Stimulated activated CD8-positive, alpha-beta memory T cell treated with anti-CD3 and anti-CD28 coated beads, Interleukin-4, amount 100 ng/mL, for 1 hour (primary cell): ENCODE results near the gene TNNT1.

Experiments
- DNase-seq, 2 donors: peaks; one replicate each; pipeline ENCODE4 v3.0.0-alpha.2; 2020; ENCODE audit warnings: low read depth in 2 of 2, low spot score in 1 of 2

The TNNT1 gene

GRCh38 chr19:55146078-55146704, 2.8 kb downstream of the TNNT1 start:
- DNase-seq, result no peak

GRCh38 chr19:55145232-55145631, 3.8 kb downstream of the TNNT1 start:
- no peak for DNase-seq

DNA sequence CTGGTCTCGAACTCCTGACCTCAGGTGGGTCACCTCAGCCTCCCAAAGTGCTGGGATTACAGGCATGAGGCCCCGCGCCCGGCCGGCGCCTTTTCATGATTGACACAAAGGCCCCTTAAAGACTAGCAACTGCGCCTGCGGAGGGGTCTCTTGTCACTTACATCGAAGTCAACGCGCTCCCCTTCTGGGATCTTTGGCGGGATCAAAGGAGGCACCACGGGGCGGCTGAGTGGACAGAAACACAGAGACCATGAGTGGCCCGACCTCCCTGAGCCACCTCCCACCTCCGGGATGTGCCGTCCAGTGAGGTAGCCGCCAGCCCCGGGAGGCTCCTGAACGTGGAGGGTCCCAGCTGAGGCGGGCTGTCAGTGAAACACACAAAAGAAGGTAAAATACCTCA, 7.3 kb downstream of the TNNT1 start:
- DNase-seq, result no peak

DNA sequence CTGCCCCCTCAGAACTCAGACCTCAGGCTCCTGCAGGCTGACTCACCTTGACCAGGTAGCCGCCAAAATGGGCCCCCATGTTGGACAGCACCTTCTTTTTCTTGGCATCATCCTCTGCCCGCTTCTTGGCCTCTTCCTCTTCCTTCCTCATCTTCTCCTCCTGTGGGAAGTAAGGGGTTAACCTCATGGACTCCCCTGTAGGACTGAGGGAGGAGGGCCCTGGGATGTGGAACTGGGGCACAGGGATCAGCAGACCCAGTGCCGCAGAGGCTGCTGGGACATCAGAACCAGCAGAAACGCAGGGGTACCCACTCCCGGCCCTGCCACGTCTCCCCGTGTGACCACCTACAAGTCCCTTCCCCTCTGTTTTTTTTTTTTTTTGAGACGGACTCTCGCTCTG, 11.1 kb downstream of the TNNT1 start:
- DNase-seq, result no peak

DNA sequence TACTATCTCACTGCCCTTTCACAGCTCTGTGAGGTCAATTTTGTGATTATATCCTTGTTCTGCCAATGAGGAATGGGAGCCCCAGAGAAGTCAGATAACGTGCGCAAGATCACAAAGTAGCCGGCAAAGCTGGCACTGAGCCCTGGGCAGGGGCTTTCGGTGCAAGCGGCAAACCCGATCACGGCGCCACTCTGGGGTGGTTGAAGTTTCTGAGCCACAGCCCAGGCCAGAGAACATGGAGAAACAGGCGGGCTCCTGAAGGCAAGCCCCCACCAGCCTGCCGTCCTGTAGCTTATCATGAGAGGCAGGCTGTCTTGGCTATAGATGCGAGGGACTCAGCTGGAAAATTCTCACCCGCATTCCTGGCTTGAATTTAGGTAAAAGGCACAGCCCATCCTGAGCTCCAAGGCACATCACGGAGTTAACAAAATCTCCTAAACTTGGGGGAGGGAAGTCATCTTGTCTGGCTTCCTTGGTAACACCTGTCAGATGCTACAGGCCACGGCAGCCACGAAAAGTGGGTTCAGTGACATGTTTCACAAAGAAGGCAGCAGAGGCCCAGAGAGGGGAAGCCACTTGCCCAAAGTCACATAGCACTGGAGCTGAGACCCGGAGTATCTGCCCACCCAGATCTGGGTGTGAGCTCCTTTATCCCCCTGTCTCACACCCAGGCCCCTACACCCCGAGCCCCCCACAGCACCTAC, 12.5 kb downstream of the TNNT1 start:
- no peak for DNase-seq

DNA sequence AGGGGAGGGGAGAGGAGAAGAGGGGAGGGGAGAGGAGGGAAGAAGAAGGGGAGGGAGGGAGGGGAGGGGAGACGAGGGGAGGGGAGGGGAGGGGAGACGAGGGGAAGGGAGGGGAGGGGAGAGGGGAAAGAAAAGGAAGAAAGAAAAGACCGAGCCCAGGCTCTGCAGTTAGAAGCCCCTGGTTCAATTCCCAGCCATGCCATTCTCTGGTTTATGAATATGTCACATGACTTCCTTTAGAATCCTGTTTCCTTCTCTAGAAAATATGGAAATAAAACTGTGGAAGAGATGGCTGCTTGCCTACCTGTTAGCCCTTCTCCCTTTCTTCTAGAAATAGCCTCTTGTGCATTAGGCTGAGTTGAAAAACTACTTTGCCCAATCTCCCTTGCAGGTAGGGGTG, 14.3 kb downstream of the TNNT1 start:
- no peak for DNase-seq

DNA sequence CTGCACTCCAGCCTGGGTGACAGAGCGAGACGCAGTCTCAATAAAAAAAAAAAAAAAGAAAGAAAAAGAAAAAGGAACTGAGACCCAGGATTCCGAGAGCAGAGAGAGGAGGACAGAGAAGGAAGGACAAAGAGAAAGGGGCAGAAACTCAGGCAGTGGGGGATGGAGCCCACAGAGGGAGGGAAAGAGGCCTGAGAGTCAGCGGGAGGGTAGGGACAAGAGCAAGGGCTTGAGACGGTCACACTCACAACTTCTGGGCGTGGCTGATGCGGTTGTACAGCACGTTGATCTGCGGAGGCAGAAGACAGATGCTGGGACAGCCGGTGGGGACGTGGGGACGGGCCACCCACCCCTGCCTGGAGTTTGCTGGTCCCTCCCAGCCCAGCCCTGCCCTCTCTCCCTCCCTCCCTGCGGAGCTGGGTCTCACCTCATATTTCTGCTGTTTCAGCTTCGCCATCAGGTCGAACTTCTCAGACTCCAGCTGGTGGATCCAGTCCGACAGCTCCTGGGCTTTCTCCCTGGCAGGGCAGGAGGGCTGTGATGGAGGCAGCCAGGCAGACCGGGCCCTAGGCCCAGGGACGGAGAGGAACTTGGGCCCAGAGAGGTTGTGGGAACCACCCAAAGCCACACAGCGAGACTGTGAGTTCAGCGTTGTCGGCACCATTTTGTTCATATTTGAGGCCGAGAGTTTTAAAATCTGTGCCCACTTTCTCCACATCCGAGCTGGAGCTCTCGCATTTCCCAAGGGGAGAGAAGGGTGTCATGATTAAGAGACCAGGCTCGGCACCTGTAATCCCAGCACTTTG, 15.2 kb downstream of the TNNT1 start:
- no peak for DNase-seq

DNA sequence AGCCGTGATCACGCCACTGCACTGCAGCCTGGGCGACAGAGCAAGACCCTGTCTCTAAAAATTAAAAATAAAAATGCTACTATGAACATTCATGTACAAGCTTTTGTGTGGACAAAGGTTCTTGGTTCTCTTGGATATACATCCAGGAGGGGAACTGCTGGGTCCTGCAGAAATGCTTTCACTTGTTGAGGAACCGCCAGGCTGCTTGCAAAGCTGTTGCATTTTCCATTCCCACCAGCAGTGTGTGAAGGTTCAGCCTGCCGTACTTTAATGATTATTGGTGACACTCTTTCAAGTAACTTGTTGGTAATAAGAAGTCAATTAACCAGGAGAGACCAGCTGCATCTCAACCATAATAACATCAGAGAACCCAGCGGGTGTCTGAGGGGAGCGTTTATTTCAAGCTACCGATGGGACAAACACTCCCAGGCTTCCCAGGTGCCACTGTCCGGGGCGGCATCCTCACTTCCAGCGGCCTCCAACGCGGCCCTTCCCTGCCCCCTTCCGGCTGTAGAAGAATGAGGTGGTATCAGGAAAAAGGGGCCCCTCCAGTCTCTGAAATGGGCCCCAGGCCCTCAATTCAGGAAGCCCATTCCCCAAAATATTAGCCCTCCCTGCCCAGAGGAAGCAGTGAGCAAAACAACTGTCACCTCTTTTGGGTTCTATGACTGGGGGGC, 16.4 kb downstream of the TNNT1 start:
- no peak for DNase-seq

DNA sequence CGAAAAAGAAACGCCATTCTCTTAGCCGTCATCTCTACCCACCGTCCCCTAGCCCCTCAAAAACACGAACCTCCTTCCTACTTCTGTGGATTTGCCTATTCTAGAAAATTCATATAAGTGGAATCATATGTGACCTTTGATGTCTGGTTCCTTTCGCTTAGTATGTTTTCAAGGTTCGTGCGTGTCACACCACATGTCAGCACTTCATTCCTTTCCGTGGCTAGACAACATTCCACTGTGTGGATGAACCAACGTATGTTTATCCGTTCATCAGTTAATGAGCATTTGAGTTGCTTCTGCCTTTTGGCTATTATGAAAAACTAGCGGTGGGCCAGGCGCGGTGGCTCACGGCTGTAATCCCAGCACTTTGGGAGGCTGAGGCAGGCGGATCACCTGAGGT, 17.6 kb downstream of the TNNT1 start:
- no peak for DNase-seq

DNA sequence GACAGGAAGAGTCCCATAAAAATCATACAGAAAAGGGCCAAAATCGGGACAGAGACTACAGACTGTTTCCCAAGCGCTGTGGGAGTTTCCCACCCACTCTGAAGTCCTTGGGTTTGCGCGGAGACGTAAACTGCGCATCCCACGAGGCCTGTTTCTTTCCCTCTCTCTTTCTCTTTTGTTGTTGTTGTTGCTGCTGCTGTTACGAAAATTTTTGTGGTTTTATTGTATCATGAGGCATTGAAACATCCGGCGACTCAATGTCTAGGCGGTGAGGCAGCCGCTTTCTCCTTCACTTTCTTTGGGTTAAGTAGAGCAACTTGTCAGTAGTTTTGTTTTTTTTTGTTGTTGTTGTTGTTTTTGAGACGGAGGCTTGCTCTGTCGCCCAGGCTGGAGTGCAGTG, 30.0 kb downstream of the TNNT1 start:
- no peak for DNase-seq

- no peak for DNase-seq
Measured at GRCh38 chr19:55118401-55118991, 30.5 kb downstream of the TNNT1 start.

GRCh38 chr19:55117663-55118391, 31.2 kb downstream of the TNNT1 start:
- DNase-seq, result peak; percentile 93

- no peak for DNase-seq
Measured at GRCh38 chr19:55116859-55117662, 31.9 kb downstream of the TNNT1 start, which contains the start of gene PPP1R12C. TSS of gene PPP1R12C (minus strand) at chr19:55117637. CDS start at chr19:55117543, 94 bp downstream.

DNA sequence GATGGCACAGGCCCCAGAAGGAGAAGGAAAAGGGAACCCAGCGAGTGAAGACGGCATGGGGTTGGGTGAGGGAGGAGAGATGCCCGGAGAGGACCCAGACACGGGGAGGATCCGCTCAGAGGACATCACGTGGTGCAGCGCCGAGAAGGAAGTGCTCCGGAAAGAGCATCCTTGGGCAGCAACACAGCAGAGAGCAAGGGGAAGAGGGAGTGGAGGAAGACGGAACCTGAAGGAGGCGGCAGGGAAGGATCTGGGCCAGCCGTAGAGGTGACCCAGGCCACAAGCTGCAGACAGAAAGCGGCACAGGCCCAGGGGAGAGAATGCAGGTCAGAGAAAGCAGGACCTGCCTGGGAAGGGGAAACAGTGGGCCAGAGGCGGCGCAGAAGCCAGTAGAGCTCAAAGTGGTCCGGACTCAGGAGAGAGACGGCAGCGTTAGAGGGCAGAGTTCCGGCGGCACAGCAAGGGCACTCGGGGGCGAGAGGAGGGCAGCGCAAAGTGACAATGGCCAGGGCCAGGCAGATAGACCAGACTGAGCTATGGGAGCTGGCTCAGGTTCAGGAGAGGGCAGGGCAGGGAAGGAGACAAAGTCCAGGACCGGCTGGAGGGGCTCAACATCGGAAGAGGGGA, 32.7 kb downstream of the TNNT1 start:
- peak in 1 of 2 donors; percentile 21 for DNase-seq

DNA sequence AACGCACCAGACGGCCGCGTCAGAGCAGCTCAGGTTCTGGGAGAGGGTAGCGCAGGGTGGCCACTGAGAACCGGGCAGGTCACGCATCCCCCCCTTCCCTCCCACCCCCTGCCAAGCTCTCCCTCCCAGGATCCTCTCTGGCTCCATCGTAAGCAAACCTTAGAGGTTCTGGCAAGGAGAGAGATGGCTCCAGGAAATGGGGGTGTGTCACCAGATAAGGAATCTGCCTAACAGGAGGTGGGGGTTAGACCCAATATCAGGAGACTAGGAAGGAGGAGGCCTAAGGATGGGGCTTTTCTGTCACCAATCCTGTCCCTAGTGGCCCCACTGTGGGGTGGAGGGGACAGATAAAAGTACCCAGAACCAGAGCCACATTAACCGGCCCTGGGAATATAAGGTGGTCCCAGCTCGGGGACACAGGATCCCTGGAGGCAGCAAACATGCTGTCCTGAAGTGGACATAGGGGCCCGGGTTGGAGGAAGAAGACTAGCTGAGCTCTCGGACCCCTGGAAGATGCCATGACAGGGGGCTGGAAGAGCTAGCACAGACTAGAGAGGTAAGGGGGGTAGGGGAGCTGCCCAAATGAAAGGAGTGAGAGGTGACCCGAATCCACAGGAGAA, 33.5 kb downstream of the TNNT1 start:
- no peak for DNase-seq

- no peak for DNase-seq
Measured at GRCh38 chr19:55114566-55115145, 34.4 kb downstream of the TNNT1 start.

- DNase-seq, result no peak
Measured at GRCh38 chr19:55113570-55114039, 35.4 kb downstream of the TNNT1 start.
